Measurements from ENCODE around the gene NRROS.

NRROS gene

DNA sequence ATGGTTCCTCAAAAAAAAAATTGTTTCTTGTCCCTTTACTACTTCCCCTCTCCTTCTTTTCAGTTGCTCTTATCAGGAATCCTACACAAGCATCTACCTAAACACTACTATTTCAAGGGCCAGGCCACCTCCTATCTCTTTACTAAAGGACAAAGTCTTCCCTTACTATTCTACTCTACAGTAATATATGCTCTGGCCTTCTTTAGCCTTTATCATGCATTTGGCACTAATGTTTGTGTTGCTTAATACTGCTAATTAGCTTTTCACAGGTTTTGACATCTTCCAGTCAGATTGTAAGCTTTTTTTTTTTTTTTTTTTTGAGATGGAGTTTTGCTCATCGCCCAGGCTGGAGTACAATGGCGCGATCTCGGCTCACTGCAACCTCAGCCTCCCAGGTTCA lies 67.2 kb downstream of the NRROS start:
- TF ChIP-seq, protein P1, sequence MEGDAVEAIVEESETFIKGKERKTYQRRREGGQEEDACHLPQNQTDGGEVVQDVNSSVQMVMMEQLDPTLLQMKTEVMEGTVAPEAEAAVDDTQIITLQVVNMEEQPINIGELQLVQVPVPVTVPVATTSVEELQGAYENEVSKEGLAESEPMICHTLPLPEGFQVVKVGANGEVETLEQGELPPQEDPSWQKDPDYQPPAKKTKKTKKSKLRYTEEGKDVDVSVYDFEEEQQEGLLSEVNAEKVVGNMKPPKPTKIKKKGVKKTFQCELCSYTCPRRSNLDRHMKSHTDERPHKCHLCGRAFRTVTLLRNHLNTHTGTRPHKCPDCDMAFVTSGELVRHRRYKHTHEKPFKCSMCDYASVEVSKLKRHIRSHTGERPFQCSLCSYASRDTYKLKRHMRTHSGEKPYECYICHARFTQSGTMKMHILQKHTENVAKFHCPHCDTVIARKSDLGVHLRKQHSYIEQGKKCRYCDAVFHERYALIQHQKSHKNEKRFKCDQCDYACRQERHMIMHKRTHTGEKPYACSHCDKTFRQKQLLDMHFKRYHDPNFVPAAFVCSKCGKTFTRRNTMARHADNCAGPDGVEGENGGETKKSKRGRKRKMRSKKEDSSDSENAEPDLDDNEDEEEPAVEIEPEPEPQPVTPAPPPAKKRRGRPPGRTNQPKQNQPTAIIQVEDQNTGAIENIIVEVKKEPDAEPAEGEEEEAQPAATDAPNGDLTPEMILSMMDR (IDR thresholded peaks at IDR 0.05; ENCODE audit: borderline replicate concordance, insufficient read depth, low read depth, low read length), result no peak
- H3K4me3 ChIP-seq (ENCODE audit: low read depth, low read length), result no peak overlapping the region

DNA sequence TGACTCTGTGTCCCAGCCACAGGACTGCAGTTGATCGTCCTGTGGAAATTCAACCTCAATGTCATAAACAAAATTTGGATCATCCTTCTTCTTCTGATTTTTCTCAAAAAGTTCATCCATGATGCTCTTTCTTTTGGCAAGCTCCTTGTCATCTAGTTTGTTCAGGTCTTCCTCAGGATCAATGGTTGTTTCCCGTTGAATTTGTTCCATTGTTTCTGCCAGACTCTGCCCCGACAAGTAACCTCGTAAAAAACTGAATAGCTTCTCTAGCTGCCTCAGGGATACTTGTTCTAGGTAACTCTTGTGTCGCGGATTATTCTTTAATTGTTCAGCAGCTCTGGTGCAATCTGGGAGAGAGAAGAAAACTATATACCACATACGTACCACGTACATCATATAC lies 68.1 kb downstream of the NRROS start:
- no peak overlapping the region for H3K4me3 ChIP-seq (ENCODE audit: low read depth, low read length)
- TF ChIP-seq, protein P1 (IDR thresholded peaks at IDR 0.05; ENCODE audit: borderline replicate concordance, insufficient read depth, low read depth, low read length), result no peak

DNA sequence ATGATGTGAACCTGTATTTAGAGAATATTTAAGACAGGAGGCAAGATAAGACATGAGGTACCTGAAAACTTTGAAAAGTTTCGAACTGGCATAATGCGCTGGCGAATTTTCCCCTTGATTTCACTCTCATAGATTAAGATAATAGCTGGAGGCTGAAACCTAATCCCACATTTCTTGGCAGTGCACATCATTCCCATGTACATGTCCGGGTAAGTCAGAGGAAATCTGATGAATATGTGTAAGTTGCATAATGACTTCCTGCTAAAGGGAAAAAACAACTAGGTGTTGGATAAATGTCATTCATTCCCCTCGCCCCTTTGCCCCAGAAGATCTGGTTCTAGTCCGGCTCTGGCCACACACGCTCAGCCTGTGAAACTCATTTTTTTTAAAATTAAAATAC lies 69.0 kb downstream of the NRROS start:
- TF ChIP-seq, protein P1 (IDR thresholded peaks at IDR 0.05; ENCODE audit: borderline replicate concordance, insufficient read depth, low read depth, low read length), result no peak
- H3K4me3 ChIP-seq (ENCODE audit: low read depth, low read length), result no peak overlapping the region

Measured in GM12875 (cell line).